Stimulated activated memory B cell treated with anti-CD40 and anti-IgM and Interleukin-4, amounts not matched to agents 10 μg/mL and 1 μg/mL and 100 μg/mL, for 72 hours (primary cell): ENCODE data around the gene PRLH.
"Not testable (repeated sequence)": the region's sequence is repeated elsewhere in the genome, so short reads cannot be mapped to it uniquely, and the experiment has no call there.

ENCODE experiments used
- ATAC-seq: fragments of 150-1000 bp; cut with Tn5 transposase; 2 replicates; pipeline ENCODE4 v1.10.0; 2021
- H3K27ac Mint-ChIP-seq: one replicate; pipeline ENCODE4 v1.8.0; 2022; ENCODE audit warnings: mild to moderate bottlenecking, mixed read lengths
- H3K27me3 Mint-ChIP-seq: one replicate; pipeline ENCODE4 v1.8.0; 2022; ENCODE audit warnings: mixed read lengths
- H3K36me3 Mint-ChIP-seq: one replicate; pipeline ENCODE4 v1.8.0; 2022; ENCODE audit warnings: mixed read lengths
- H3K4me1 Mint-ChIP-seq: one replicate; pipeline ENCODE4 v1.8.0; 2022; ENCODE audit warnings: mixed read lengths
- H3K4me3 Mint-ChIP-seq: one replicate; pipeline ENCODE4 v1.8.0; 2022; ENCODE audit warnings: mild to moderate bottlenecking, moderate library complexity, mixed read lengths
- H3K9me3 Mint-ChIP-seq: one replicate; pipeline ENCODE4 v1.8.0; 2022; ENCODE audit warnings: mixed read lengths

PRLH gene

DNA sequence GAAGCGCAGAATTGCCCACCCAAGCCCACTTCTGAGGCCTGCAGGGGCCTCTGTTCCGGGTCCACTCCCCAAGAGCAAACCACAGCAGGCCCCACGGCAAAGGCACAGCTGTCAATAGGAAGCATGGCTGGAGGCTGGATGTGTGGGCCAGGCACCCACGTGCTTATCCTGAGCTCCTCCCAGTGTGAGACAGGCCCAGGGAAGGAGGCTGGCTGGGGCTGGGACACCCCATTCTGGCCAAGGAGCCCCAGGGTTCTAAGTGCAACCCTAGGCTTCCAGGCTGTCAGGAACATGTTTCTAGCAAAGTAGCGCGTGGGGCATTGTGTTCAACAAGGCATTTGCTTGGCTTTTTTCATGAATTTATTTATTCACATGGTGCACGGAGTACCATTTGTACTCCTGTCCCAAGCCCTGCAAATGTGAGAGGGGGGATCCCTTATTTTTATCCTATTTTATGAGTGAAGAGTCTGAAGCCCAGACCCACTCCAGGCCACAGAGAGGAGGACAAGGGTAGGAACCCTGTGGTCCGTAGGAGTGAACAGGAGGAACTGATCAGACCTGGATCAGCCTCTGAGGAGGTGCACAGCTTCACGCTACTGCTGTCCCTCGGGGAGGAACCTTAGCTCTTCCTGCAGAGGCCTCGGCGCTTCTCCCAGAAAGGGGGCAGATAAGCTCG is 30.3 kb downstream of the PRLH start:
- H3K4me1 Mint-ChIP-seq: peaks cover 16% of the 10 kb centered on the region
- ATAC-seq: peak; percentile 3
- H3K36me3 Mint-ChIP-seq: no peaks in the 10 kb centered on the region
- H3K27ac Mint-ChIP-seq: no peak overlapping the region
- no peaks in the 10 kb centered on the region for H3K9me3 Mint-ChIP-seq
- H3K4me3 Mint-ChIP-seq: no peak overlapping the region
- H3K27me3 Mint-ChIP-seq: no peaks in the 10 kb centered on the region

DNA sequence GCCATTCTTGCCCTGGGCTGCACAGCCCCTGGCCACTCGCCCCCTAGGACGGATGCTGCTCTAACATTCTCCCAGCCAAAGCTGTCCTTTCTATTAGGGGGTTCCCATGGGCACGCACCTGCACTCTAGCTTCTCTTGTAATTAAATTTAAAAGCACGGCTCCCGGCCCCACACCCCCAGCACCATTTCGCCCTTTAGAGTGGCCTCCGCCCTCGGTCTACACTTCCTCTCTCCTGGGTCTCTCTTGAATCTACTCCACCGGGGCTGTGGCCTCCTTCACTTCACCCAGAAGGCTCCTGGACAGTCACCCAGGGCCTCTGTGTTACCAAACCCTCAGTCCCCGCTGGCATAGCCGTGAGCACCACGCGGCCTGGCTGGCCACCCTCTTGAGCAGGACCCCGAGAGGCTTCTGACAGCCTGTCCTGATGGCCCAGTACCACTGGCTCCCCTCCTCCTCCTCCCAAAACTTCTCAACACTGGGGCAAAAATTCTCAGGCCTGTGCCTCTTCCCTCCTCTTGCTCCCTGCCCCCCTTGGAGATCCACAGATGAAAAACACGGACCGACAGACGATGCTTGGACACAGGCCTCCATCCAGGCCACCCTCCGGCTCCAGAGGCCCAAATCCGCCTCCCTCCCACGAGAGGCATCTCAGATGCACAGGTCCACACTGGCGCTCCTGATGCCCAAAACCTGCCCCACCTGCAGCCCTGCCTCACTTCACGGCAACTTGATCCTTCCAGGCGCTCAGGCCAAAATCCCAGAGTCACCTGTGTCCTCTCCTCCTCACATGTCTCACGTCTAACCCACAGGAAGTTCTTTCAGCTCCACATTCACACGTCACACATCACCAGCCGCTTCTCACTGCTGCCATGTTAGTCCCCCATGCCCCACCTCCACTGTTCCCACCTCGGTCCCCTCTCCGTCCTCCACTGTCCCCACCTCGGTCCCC is 31.1 kb downstream of the PRLH start:
- Mint-ChIP-seq H3K27me3 (no peaks in the 10 kb centered on the region), H3K4me1 (peaks cover 14% of the 10 kb centered on the region), H3K36me3 (no peaks in the 10 kb centered on the region), H3K9me3 (no peaks in the 10 kb centered on the region), H3K4me3 (no peak overlapping the region), H3K27ac (no peak overlapping the region)
- ATAC-seq: peak; percentile 3

DNA sequence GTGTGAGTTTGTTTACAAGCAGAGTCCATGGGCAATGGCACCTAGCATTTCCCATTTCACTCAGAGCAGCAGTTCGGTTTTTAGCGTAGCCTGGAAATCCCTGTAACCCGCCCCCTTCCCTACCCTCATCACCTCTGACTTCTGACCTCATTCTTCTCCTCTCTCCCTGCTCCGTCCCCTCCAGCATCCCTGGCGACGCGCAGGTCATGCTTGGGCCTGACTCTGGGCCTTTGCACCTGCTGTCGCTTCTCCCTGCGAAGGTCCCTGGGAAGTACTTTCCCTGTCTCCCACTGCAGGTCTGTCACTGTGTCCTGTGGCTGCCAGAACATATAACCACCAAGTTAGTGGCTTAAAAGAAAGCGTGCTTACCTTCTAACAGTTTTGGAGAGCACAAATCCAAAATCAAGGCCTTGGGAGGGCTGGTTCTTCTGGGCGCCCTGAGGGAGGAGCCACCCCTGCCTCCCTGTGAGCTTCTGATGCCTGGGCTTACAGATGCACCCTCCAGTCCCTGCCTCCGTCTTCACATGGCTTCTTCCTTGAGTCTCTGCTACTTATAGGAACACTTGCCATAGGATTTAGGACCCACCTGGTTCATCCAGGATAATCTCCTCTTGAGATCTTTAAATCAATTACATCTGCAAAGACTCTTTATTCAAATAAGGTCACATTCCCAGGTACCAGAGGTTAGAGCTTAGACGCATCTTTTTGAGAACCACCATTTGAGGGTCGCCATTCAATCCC is 32.3 kb downstream of the PRLH start:
- peaks cover 24% of the 10 kb centered on the region for H3K4me1 Mint-ChIP-seq
- no peak for ATAC-seq
- H3K36me3 Mint-ChIP-seq: no peaks in the 10 kb centered on the region
- no peaks in the 10 kb centered on the region for H3K9me3 Mint-ChIP-seq
- no peak overlapping the region for H3K4me3 Mint-ChIP-seq
- H3K27me3 Mint-ChIP-seq: no peaks in the 10 kb centered on the region
- peak overlapping the region; percentile 52 for H3K27ac Mint-ChIP-seq

DNA sequence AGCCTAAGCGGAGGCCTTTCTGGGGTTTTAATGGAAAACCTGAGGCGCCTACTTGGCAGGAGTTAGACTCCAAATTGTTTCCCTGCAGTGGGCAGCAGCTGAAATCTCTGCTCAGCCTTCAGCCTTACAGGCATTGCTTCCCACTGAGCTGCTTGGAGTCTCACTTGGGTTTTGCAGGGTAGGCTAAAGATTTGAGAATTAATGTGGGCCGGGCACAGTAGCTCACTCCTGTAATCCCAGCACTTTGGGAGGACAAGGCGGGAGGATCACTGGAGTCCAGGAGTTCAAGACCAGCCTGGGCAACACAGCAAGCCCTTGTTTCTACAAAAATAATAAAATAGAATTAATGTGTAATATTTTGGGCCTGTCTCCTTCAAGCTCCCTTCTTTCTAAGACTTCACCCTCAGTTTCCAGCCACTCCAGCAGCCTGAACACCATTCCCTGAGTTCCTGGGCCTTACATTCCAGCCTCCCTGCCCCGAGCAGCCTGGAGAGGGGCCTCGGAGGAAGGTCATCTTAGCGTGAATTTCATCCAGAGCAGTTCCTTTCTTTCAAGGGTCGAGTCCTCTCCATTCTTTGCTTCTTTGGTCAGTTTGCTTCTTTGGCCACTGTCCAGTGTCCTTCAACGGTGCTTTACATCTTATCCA is 33.2 kb downstream of the PRLH start:
- ATAC-seq: no peak
- Mint-ChIP-seq H3K27ac (peak overlapping the region; percentile 7), H3K27me3 (no peaks in the 10 kb centered on the region), H3K4me1 (peaks cover 31% of the 10 kb centered on the region), H3K4me3 (no peak overlapping the region), H3K36me3 (no peaks in the 10 kb centered on the region), H3K9me3 (no peaks in the 10 kb centered on the region)

DNA sequence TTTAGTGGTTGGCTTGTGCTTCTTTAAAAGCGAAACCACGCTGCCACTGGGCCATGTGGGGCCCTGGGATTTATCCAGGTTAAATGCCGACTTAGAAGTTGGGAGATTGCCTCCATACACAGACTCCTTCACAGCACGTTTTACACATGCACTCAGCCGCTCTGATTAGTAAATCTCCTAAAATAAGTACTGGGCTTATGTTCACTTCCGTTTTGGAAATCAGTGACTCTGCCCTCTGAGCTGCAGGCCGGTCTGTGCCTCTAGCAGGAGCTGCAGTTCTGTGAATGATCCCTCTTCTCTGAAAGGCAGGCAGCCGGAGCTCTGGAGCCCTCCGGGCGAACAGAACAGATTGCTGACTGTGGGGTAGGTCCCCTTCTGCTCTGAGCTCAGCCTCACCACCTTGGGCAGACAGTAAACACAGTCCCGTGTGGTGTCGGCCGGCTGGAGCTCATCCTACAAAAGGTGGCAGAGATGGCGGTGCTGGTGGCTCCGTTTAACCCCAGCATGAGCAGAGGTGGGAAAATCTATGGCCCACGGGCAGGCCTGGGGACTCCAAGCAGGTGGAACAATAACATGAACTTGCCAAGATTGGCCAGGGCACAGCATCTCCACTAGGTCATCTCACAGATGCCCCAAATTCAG is 34.0 kb downstream of the PRLH start:
- H3K4me3 Mint-ChIP-seq: no peak overlapping the region
- H3K27ac Mint-ChIP-seq: peak overlapping the region; percentile 7
- H3K4me1 Mint-ChIP-seq: peaks cover 31% of the 10 kb centered on the region
- H3K27me3 Mint-ChIP-seq: no peaks in the 10 kb centered on the region
- no peaks in the 10 kb centered on the region for H3K9me3 Mint-ChIP-seq
- H3K36me3 Mint-ChIP-seq: no peaks in the 10 kb centered on the region
- no peak for ATAC-seq

DNA sequence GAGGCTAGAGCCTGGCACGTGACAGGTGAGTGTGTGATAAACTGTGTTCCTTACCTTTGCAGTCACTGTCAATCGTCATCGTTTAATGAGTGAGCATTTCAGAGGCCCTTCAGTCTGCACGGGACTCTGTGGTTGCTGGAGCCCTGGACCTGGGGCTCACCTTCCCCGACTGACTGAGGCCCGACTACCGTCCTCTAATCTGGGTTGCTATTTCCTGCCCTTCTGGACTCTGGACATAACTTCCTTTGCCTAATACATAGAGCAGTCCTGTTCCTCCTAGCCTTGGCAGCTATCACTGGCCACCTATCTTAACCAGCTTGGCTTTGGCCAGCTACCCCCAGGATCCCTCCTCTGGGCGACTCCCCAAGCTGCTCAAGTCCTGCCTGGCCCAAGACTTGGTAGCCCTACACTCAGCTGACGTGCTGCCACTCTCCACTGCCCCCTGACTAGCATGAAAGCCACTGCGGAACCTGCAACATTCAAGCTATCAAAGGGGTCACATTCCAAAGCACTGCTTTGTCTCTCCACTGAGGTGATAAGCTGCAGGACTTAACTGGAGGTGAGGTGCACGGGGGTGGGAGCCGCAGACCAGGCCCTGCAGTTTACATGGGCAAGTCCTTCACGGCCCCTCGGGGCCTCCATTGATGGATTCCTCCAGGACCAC is 35.2 kb downstream of the PRLH start:
- no peak overlapping the region for H3K4me3 Mint-ChIP-seq
- ATAC-seq: no peak
- no peak overlapping the region for H3K27ac Mint-ChIP-seq
- H3K36me3 Mint-ChIP-seq: no peaks in the 10 kb centered on the region
- no peaks in the 10 kb centered on the region for H3K9me3 Mint-ChIP-seq
- H3K27me3 Mint-ChIP-seq: no peaks in the 10 kb centered on the region
- H3K4me1 Mint-ChIP-seq: peaks cover 31% of the 10 kb centered on the region

DNA sequence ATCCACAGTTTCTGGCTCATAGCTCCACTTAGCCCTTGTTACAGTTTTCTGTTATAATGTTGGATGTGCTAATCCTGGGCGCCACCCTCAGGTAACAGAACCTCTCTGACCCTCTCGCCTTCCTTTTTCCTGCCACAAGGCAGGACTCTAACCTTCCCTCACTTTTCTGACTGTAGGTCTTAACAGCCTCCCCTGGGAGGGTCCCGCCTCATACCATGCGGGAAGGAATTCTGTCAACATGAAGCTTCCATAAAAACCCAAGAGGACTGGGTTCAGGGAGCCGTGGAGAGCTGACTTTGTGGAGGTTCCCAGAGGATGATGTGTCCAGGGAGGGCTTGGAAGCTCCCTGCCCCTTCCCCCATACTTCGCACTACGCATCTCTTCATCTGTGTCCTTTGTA is 36.0 kb downstream of the PRLH start:
- peaks cover 31% of the 10 kb centered on the region for H3K4me1 Mint-ChIP-seq
- peak overlapping the region; percentile 79 for H3K27ac Mint-ChIP-seq
- H3K36me3 Mint-ChIP-seq: no peaks in the 10 kb centered on the region
- peaks cover 2% of the 10 kb centered on the region for H3K27me3 Mint-ChIP-seq
- no peak for ATAC-seq
- no peaks in the 10 kb centered on the region for H3K9me3 Mint-ChIP-seq
- H3K4me3 Mint-ChIP-seq: no peak overlapping the region

DNA sequence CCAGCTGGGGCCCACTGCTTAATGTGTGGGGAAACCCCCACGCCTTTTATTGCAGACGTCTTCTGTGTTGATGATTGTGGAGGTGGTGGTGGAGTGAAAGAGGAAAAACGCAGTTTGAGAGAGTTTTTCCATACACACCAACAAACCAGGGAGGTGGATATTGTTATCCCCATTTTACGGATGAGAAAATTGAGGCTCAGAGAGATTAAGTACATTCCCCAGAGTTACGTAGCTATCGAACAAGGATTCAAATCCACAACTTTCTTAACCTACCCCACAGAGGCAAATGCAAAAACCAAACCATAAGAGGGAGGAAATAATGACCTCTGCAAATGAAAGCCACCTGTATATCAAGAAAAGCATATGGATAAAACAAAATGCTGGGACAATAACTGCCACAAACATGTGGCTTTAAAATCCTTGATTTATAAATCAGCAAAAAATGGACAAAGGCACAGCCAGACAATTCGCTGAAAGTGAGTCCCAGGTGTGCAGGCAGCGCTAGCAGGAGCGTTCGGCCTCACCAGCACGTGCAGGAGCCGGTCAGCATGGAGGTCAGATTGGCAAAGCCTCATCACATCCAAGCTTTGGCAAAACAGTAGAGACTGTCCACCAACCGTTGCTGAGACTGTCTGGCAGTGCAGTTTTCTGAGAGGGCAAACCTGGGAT is 36.8 kb downstream of the PRLH start:
- no peak for ATAC-seq
- no peaks in the 10 kb centered on the region for H3K36me3 Mint-ChIP-seq
- H3K9me3 Mint-ChIP-seq: no peaks in the 10 kb centered on the region
- peaks cover 23% of the 10 kb centered on the region for H3K4me1 Mint-ChIP-seq
- H3K27ac Mint-ChIP-seq: peak overlapping the region; percentile 79
- H3K4me3 Mint-ChIP-seq: peak overlapping the region; percentile 53
- H3K27me3 Mint-ChIP-seq: peaks cover 10% of the 10 kb centered on the region

DNA sequence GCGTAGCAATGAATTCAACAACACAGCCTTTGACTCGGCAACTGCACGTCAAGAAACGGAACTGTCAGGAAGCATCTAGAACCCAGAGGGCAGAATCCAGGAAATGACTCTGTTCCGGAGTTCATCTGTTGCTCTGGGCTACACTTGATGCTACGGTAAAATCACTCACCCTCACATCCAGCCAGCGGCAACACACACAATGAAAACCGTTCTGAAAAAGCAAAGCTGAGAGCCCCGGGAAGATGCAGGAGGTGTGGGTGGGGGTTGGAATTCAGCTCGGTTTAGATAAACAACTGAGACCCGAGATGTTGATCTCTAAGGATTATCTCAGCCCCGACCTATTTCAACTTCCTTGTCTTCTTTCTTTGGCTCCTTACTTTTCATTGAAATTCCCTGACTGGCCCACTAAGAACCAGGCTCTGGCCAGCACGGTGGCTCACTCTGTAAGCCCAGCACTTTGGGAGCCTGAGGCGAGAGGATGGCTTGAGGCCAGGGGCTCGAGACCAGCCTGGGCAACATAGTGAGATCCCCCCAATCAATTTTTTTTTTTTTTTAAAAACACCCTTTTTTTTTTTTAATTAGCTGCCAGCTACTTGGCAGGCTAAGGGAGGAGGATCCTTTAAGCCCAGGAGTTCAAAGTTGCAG is 37.5 kb downstream of the PRLH start:
- Mint-ChIP-seq H3K9me3 (no peaks in the 10 kb centered on the region), H3K27me3 (peaks cover 17% of the 10 kb centered on the region)
- peak; percentile 91 for ATAC-seq

DNA sequence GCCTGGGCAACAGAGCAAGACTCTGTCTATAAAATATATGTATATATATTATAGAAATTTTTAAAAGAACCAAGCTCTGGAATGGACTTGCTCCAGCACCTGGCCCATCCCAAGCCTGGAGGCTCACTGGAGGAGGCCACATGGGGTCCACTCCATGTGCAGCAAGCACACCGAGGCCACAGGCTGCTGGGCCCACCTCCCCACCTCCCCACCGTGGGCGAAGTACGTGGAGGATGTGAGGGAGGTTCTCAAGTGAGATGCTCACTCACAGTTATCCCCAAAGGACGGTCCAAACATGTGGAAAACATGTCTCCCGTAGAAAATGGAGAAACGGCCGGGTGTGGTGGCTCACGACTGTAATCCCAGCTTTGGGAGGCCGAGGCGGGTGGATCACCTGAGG is 38.0 kb downstream of the PRLH start:
- Mint-ChIP-seq H3K4me3 (no peak overlapping the region), H3K36me3 (no peaks in the 10 kb centered on the region), H3K4me1 (peaks cover 17% of the 10 kb centered on the region), H3K27me3 (peaks cover 22% of the 10 kb centered on the region), H3K9me3 (no peaks in the 10 kb centered on the region), H3K27ac (peak overlapping the region; percentile 79)
- no peak for ATAC-seq

More for the DNA sequence above, 37.5 kb downstream of the PRLH start:
- H3K4me3 Mint-ChIP-seq: peak overlapping the region; percentile 53
- H3K4me1 Mint-ChIP-seq: peaks cover 17% of the 10 kb centered on the region
- H3K27ac Mint-ChIP-seq: peak overlapping the region; percentile 79
- no peaks in the 10 kb centered on the region for H3K36me3 Mint-ChIP-seq

DNA sequence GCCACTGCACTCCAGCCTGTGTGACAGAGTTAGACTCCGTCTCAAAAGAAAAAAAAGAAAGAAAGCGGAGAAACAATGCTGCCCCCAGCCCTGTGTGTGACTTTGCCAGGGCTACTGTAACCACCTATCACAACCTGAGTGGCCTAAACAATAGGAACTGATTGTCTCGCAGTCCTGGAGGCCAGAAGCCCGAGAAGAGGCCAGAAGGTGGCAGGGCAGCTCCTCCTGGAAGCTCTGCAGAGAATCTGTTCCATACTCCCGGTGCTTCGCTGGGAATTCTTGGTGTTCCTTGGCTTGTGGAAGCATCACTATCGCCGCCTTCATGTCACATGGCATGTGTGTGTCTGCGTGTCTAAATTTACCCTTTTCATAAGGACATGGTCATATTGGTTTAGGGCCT is 38.6 kb downstream of the PRLH start:
- no peak for ATAC-seq
- Mint-ChIP-seq H3K27ac (no peak overlapping the region), H3K36me3 (no peaks in the 10 kb centered on the region), H3K4me1 (peaks cover 17% of the 10 kb centered on the region), H3K4me3 (no peak overlapping the region), H3K9me3 (no peaks in the 10 kb centered on the region), H3K27me3 (peaks cover 28% of the 10 kb centered on the region)

DNA sequence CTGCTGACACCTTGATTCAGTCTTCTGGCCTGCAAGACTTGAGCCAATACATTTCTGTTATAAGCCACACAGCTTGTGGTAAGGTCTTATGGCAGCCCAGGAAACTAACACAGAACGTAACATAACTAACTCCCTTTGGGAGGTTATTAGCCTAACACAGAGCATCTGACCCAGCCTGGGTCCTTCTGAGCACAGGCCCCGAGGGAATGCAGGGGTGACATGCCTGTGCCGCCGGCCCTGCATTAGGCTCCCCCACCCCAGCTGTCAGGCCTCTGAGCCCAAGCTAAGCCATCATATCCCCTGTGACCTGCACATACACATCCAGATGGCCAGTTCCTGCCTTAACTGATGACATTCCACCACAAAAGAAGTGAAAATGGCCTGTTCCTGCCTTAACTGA is 40.1 kb downstream of the PRLH start:
- not testable (repeated sequence) for H3K4me3 Mint-ChIP-seq, H3K27ac Mint-ChIP-seq, H3K36me3 Mint-ChIP-seq, H3K9me3 Mint-ChIP-seq, ATAC-seq
- H3K4me1 Mint-ChIP-seq: peaks cover 17% of the 10 kb centered on the region
- peaks cover 35% of the 10 kb centered on the region for H3K27me3 Mint-ChIP-seq

DNA sequence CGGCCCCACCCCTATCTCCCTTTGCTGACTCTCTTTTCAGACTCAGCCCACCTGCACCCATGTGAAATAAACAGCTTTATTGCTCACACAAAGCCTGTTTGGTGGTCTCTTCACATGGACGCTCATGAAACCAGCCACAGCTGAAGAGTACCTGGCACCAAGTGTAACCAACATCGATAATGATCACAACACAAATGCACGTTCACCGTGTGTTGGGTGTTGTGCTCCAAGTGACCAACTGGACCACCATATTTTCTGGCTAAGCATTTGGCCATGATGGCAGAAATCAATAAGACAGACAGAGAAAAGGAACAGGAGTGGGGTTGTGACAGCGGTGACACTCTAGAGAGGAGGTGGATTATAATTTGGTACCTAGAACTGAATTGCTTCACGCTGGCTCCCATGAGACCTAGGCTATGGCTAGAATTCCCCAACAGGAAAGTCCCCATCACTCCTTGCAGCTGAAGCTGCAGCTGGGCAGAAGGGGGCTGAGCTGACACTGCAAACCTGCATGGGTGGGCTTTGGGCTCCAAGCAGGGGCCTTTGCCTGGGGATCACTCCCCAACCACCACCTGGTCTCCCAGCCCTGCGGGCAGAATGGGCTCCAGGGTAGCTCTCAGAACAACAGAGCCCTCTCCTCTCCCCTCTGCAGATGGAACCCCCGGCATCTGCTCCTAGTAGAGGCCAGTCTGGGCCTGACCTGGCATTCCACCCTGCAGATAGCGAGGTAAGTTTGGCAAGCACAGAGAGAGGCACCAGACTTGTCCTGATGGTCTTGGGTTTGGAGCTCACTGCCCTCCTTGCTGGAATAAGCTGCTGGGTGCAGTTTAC is 46.4 kb downstream of the PRLH start:
- H3K27me3 Mint-ChIP-seq: peaks cover 43% of the 10 kb centered on the region
- ATAC-seq: no peak
- H3K4me3 Mint-ChIP-seq: no peak overlapping the region
- H3K36me3 Mint-ChIP-seq: no peaks in the 10 kb centered on the region
- no peak overlapping the region for H3K27ac Mint-ChIP-seq
- H3K4me1 Mint-ChIP-seq: peaks cover 19% of the 10 kb centered on the region
- H3K9me3 Mint-ChIP-seq: no peaks in the 10 kb centered on the region
